Cerebellar cortex (tissue), 1 donor: ENCODE data around the gene NDUFS2.
"Not testable (repeated sequence)": the region's sequence is repeated elsewhere in the genome, so short reads cannot be mapped to it uniquely, and the experiment has no call there.

Experiments used
- DNase-seq: peaks from one replicate; pipeline ENCODE4 v3.0.0-alpha.2; 2015; ENCODE audit warnings: low spot score

The NDUFS2 gene

GRCh38 chr1:161255302-161255701 lies 53.1 kb downstream of the NDUFS2 start:
- DNase-seq = not testable (repeated sequence)

GRCh38 chr1:161255955-161256520 lies 53.9 kb downstream of the NDUFS2 start:
- DNase-seq = not testable (repeated sequence)

- not testable (repeated sequence) for DNase-seq
Measured at GRCh38 chr1:161257109-161257508, 54.9 kb downstream of the NDUFS2 start.

- DNase-seq = peak; percentile 44
Measured at GRCh38 chr1:161258439-161259344, 56.5 kb downstream of the NDUFS2 start, which contains the start of gene PCP4L1. PCP4L1 (plus strand) TSS chr1:161258745; CDS start chr1:161258975, 230 bp downstream.

- DNase-seq = no peak
Measured at GRCh38 chr1:161259345-161259702, 57.2 kb downstream of the NDUFS2 start.

- no peak for DNase-seq
Measured at GRCh38 chr1:161259765-161260164, 57.6 kb downstream of the NDUFS2 start.

- no peak for DNase-seq
Measured at GRCh38 chr1:161260376-161261260, 58.5 kb downstream of the NDUFS2 start.

GRCh38 chr1:161261261-161262235 lies 59.4 kb downstream of the NDUFS2 start:
- DNase-seq = no peak
